ENCODE results near the gene STAT4.

The STAT4 gene

GRCh38 chr2:191069606-191070005 lies 81.2 kb downstream of the STAT4 start:
- no peak overlapping the region for H3K14ac ChIP-seq (ENCODE audit: low read length in 2 of 2)
- no peak overlapping the region for H2BK120ac ChIP-seq (ENCODE audit: low read depth, low read length)
- no peak overlapping the region for H4K8ac ChIP-seq (ENCODE audit: low read length)
- no peaks in the 10 kb centered on the region for H3K36me3 ChIP-seq (ENCODE audit: control insufficient read depth in 1 of 2, insufficient read depth in 2 of 2, low read depth in 1 of 2, low read length in 2 of 2)
- H3K4ac ChIP-seq (ENCODE audit: low read depth in 1 of 2, low read length in 2 of 2): no peak overlapping the region
- no peak overlapping the region for H3K23ac ChIP-seq (ENCODE audit: low read length in 2 of 2)
- no peaks in the 10 kb centered on the region for H3K4me1 ChIP-seq (ENCODE audit: control insufficient read depth, insufficient read depth, low read depth, low read length)
- no peak overlapping the region for H3K27ac ChIP-seq (ENCODE audit: low read length, poor library complexity, severe bottlenecking)
- H4K91ac ChIP-seq (ENCODE audit: low read length): no peak overlapping the region
- H2AK5ac ChIP-seq (ENCODE audit: low read length, severe bottlenecking): no peak overlapping the region
- H3K79me1 ChIP-seq (replicated peaks; ENCODE audit: low read length, poor library complexity, severe bottlenecking): no peaks in the 10 kb centered on the region
- no peak for DNase-seq
- no peak overlapping the region for H3K4me3 ChIP-seq (ENCODE audit: insufficient read depth in 1 of 2, low read depth in 1 of 2, low read length in 2 of 2)
- H3K27me3 ChIP-seq (ENCODE audit: control insufficient read depth in 1 of 2, insufficient read depth in 1 of 2, low read length in 2 of 2): no peaks in the 10 kb centered on the region
- no peak overlapping the region for H2BK12ac ChIP-seq (ENCODE audit: low read length in 2 of 2)
- no peaks in the 10 kb centered on the region for H3K9me3 ChIP-seq (ENCODE audit: control insufficient read depth, low read length)
- no peak overlapping the region for H3K18ac ChIP-seq (ENCODE audit: low read depth in 1 of 2, low read length in 2 of 2)
- WGBS: 93% methylated on average over 3 of the region's 3 CpGs
- no peak overlapping the region for H3K4me2 ChIP-seq (ENCODE audit: low read length, poor library complexity, severe bottlenecking)
- H2BK15ac ChIP-seq (ENCODE audit: low read depth, poor library complexity, severe bottlenecking): no peak overlapping the region
- no peak overlapping the region for H2BK5ac ChIP-seq (ENCODE audit: low read depth, low read length, poor library complexity, severe bottlenecking)
- H2AFZ ChIP-seq (ENCODE audit: low read depth, low read length): no peak overlapping the region
- H3K9ac ChIP-seq (ENCODE audit: low read length): no peak overlapping the region

- Histone ChIP-seq H3K4ac (ENCODE audit: low read depth in 1 of 2, low read length in 2 of 2) (no peak overlapping the region), H2BK12ac (ENCODE audit: low read length in 2 of 2) (no peak overlapping the region), H3K14ac (ENCODE audit: low read length in 2 of 2) (no peak overlapping the region), H2BK5ac (ENCODE audit: low read depth, low read length, poor library complexity, severe bottlenecking) (no peak overlapping the region), H3K79me1 (replicated peaks; ENCODE audit: low read length, poor library complexity, severe bottlenecking) (no peaks in the 10 kb centered on the region), H2BK120ac (ENCODE audit: low read depth, low read length) (no peak overlapping the region), H3K23ac (ENCODE audit: low read length in 2 of 2) (no peak overlapping the region), H3K18ac (ENCODE audit: low read depth in 1 of 2, low read length in 2 of 2) (no peak overlapping the region), H4K91ac (ENCODE audit: low read length) (no peak overlapping the region), H3K4me2 (ENCODE audit: low read length, poor library complexity, severe bottlenecking) (no peak overlapping the region), H3K27me3 (ENCODE audit: control insufficient read depth in 1 of 2, insufficient read depth in 1 of 2, low read length in 2 of 2) (no peaks in the 10 kb centered on the region), H2AFZ (ENCODE audit: low read depth, low read length) (no peak overlapping the region), H3K9ac (ENCODE audit: low read length) (no peak overlapping the region), H3K4me1 (ENCODE audit: control insufficient read depth, insufficient read depth, low read depth, low read length) (no peaks in the 10 kb centered on the region), H3K36me3 (ENCODE audit: control insufficient read depth in 1 of 2, insufficient read depth in 2 of 2, low read depth in 1 of 2, low read length in 2 of 2) (peaks cover 0 to 4% of the 10 kb centered on the region in 2 experiments), H2BK15ac (ENCODE audit: low read depth, poor library complexity, severe bottlenecking) (no peak overlapping the region), H2AK5ac (ENCODE audit: low read length, severe bottlenecking) (no peak overlapping the region), H3K9me3 (ENCODE audit: control insufficient read depth, low read length) (no peaks in the 10 kb centered on the region), H4K8ac (ENCODE audit: low read length) (no peak overlapping the region), H3K4me3 (ENCODE audit: insufficient read depth in 1 of 2, low read depth in 1 of 2, low read length in 2 of 2) (no peak overlapping the region), H3K27ac (ENCODE audit: low read length, poor library complexity, severe bottlenecking) (no peak overlapping the region)
- no CpG with 5 or more reads among the region's 3 CpGs for WGBS
- no peak for DNase-seq
These were observed 83.9 kb downstream of the STAT4 start for GRCh38 chr2:191066919-191067233.

GRCh38 chr2:191066197-191066918 lies 84.4 kb downstream of the STAT4 start:
- H3K27me3 ChIP-seq (ENCODE audit: control insufficient read depth in 1 of 2, insufficient read depth in 1 of 2, low read length in 2 of 2): no peaks in the 10 kb centered on the region
- H3K79me1 ChIP-seq (replicated peaks; ENCODE audit: low read length, poor library complexity, severe bottlenecking): no peaks in the 10 kb centered on the region
- H2AFZ ChIP-seq (ENCODE audit: low read depth, low read length): no peak overlapping the region
- H3K9ac ChIP-seq (ENCODE audit: low read length): no peak overlapping the region
- 78% methylated on average over 3 of the region's 4 CpGs for WGBS
- DNase-seq: no peak
- H2BK120ac ChIP-seq (ENCODE audit: low read depth, low read length): no peak overlapping the region
- H4K8ac ChIP-seq (ENCODE audit: low read length): no peak overlapping the region
- H3K18ac ChIP-seq (ENCODE audit: low read depth in 1 of 2, low read length in 2 of 2): no peak overlapping the region
- no peak overlapping the region for H4K91ac ChIP-seq (ENCODE audit: low read length)
- no peaks in the 10 kb centered on the region for H3K4me1 ChIP-seq (ENCODE audit: control insufficient read depth, insufficient read depth, low read depth, low read length)
- H2BK12ac ChIP-seq (ENCODE audit: low read length in 2 of 2): no peak overlapping the region
- H3K4ac ChIP-seq (ENCODE audit: low read depth in 1 of 2, low read length in 2 of 2): no peak overlapping the region
- H2BK15ac ChIP-seq (ENCODE audit: low read depth, poor library complexity, severe bottlenecking): no peak overlapping the region
- no peak overlapping the region for H3K27ac ChIP-seq (ENCODE audit: low read length, poor library complexity, severe bottlenecking)
- H3K23ac ChIP-seq (ENCODE audit: low read length in 2 of 2): no peak overlapping the region
- peaks cover 0 to 4% of the 10 kb centered on the region in 2 experiments for H3K36me3 ChIP-seq (ENCODE audit: control insufficient read depth in 1 of 2, insufficient read depth in 2 of 2, low read depth in 1 of 2, low read length in 2 of 2)
- no peak overlapping the region for H2AK5ac ChIP-seq (ENCODE audit: low read length, severe bottlenecking)
- H2BK5ac ChIP-seq (ENCODE audit: low read depth, low read length, poor library complexity, severe bottlenecking): no peak overlapping the region
- H3K4me3 ChIP-seq (ENCODE audit: insufficient read depth in 1 of 2, low read depth in 1 of 2, low read length in 2 of 2): no peak overlapping the region
- H3K4me2 ChIP-seq (ENCODE audit: low read length, poor library complexity, severe bottlenecking): no peak overlapping the region
- H3K14ac ChIP-seq (ENCODE audit: low read length in 2 of 2): no peak overlapping the region
- no peaks in the 10 kb centered on the region for H3K9me3 ChIP-seq (ENCODE audit: control insufficient read depth, low read length)

- DNase-seq: no peak
- no peak overlapping the region for H3K9ac ChIP-seq (ENCODE audit: low read length)
These were observed 85.0 kb downstream of the STAT4 start for GRCh38 chr2:191065785-191066184.

More at GRCh38 chr2:191065785-191066184, 85.0 kb downstream of the STAT4 start:
- no peak overlapping the region for H3K4ac ChIP-seq (ENCODE audit: low read depth in 1 of 2, low read length in 2 of 2)
- H2BK120ac ChIP-seq (ENCODE audit: low read depth, low read length): no peak overlapping the region
- H3K9me3 ChIP-seq (ENCODE audit: control insufficient read depth, low read length): no peaks in the 10 kb centered on the region
- no peak overlapping the region for H2AFZ ChIP-seq (ENCODE audit: low read depth, low read length)
- H3K27me3 ChIP-seq (ENCODE audit: control insufficient read depth in 1 of 2, insufficient read depth in 1 of 2, low read length in 2 of 2): no peaks in the 10 kb centered on the region
- no peak overlapping the region for H4K8ac ChIP-seq (ENCODE audit: low read length)
- peaks cover 0 to 4% of the 10 kb centered on the region in 2 experiments for H3K36me3 ChIP-seq (ENCODE audit: control insufficient read depth in 1 of 2, insufficient read depth in 2 of 2, low read depth in 1 of 2, low read length in 2 of 2)
- H4K91ac ChIP-seq (ENCODE audit: low read length): no peak overlapping the region
- H3K4me1 ChIP-seq (ENCODE audit: control insufficient read depth, insufficient read depth, low read depth, low read length): no peaks in the 10 kb centered on the region
- H3K14ac ChIP-seq (ENCODE audit: low read length in 2 of 2): no peak overlapping the region
- H2BK12ac ChIP-seq (ENCODE audit: low read length in 2 of 2): no peak overlapping the region
- no peak overlapping the region for H3K4me3 ChIP-seq (ENCODE audit: insufficient read depth in 1 of 2, low read depth in 1 of 2, low read length in 2 of 2)
- H2AK5ac ChIP-seq (ENCODE audit: low read length, severe bottlenecking): no peak overlapping the region
- H3K18ac ChIP-seq (ENCODE audit: low read depth in 1 of 2, low read length in 2 of 2): no peak overlapping the region
- H3K27ac ChIP-seq (ENCODE audit: low read length, poor library complexity, severe bottlenecking): no peak overlapping the region
- H3K4me2 ChIP-seq (ENCODE audit: low read length, poor library complexity, severe bottlenecking): no peak overlapping the region
- WGBS: no CpG with 5 or more reads among the region's 2 CpGs
- H3K79me1 ChIP-seq (replicated peaks; ENCODE audit: low read length, poor library complexity, severe bottlenecking): no peaks in the 10 kb centered on the region
- no peak overlapping the region for H2BK15ac ChIP-seq (ENCODE audit: low read depth, poor library complexity, severe bottlenecking)
- H3K23ac ChIP-seq (ENCODE audit: low read length in 2 of 2): no peak overlapping the region
- H2BK5ac ChIP-seq (ENCODE audit: low read depth, low read length, poor library complexity, severe bottlenecking): no peak overlapping the region

Data from mesenchymal stem cell (in vitro differentiated cells and primary cell).